GM19238 (cell line): ENCODE results near the gene DCAF11.

Source experiments
- DNase-seq: peaks from one replicate; pipeline ENCODE4 v3.0.0; 2011; ENCODE audit warnings: low spot score; ENCODE audit not compliant: insufficient read length

Gene DCAF11

GRCh38 chr14:24138396-24139271 is 24.1 kb downstream of the DCAF11 start:
- no peak for DNase-seq

- no peak for DNase-seq
Observed at GRCh38 chr14:24139272-24139934, 24.8 kb downstream of the DCAF11 start.

- DNase-seq, result peak; percentile 96
Observed at GRCh38 chr14:24141097-24141880, 26.7 kb downstream of the DCAF11 start, which contains the start of gene EMC9. Gene EMC9, minus strand, starts transcription at chr14:24141591. Its CDS starts 287 bp downstream, at chr14:24141304.

- no peak for DNase-seq
Observed at GRCh38 chr14:24143511-24143910, 28.9 kb downstream of the DCAF11 start.

GRCh38 chr14:24144451-24144850 is 29.9 kb downstream of the DCAF11 start:
- no peak for DNase-seq

- no peak for DNase-seq
Observed at GRCh38 chr14:24145219-24145618, 30.6 kb downstream of the DCAF11 start.

GRCh38 chr14:24145690-24146452 is 31.3 kb downstream of the DCAF11 start:
- no peak for DNase-seq

GRCh38 chr14:24146453-24146977 is 31.9 kb downstream of the DCAF11 start, which contains the start of gene PSME2:
Gene PSME2, minus strand, starts transcription at chr14:24146610. Its CDS starts 29 bp downstream, at chr14:24146581.
- DNase-seq, result peak; percentile 98

- DNase-seq, result peak; percentile 98
Observed at GRCh38 chr14:24146978-24147760, 32.6 kb downstream of the DCAF11 start, which contains the start of gene RNF31. Gene RNF31, plus strand, starts transcription at chr14:24147498. Its CDS starts 201 bp downstream, at chr14:24147699.

- no peak for DNase-seq
Observed at GRCh38 chr14:24147761-24148428, 33.3 kb downstream of the DCAF11 start.

GRCh38 chr14:24149302-24149969 is 34.9 kb downstream of the DCAF11 start:
- no peak for DNase-seq

GRCh38 chr14:24150061-24150460 is 35.5 kb downstream of the DCAF11 start:
- DNase-seq, result no peak

- no peak for DNase-seq
Observed at GRCh38 chr14:24150567-24150966, 36.0 kb downstream of the DCAF11 start.

- DNase-seq, result no peak
Observed at GRCh38 chr14:24150993-24151392, 36.4 kb downstream of the DCAF11 start.

GRCh38 chr14:24151404-24152080 is 37.0 kb downstream of the DCAF11 start:
- no peak for DNase-seq

GRCh38 chr14:24155100-24155499 is 40.5 kb downstream of the DCAF11 start:
- DNase-seq, result no peak

GRCh38 chr14:24156840-24157239 is 42.3 kb downstream of the DCAF11 start:
- no peak for DNase-seq

GRCh38 chr14:24157331-24157730 is 42.8 kb downstream of the DCAF11 start:
- DNase-seq, result no peak
